ENCODE data around the gene CCDC12.
A peak's percentile ranks its signal among the peaks of the same experiment; 100 is the strongest.

Gene CCDC12

DNA sequence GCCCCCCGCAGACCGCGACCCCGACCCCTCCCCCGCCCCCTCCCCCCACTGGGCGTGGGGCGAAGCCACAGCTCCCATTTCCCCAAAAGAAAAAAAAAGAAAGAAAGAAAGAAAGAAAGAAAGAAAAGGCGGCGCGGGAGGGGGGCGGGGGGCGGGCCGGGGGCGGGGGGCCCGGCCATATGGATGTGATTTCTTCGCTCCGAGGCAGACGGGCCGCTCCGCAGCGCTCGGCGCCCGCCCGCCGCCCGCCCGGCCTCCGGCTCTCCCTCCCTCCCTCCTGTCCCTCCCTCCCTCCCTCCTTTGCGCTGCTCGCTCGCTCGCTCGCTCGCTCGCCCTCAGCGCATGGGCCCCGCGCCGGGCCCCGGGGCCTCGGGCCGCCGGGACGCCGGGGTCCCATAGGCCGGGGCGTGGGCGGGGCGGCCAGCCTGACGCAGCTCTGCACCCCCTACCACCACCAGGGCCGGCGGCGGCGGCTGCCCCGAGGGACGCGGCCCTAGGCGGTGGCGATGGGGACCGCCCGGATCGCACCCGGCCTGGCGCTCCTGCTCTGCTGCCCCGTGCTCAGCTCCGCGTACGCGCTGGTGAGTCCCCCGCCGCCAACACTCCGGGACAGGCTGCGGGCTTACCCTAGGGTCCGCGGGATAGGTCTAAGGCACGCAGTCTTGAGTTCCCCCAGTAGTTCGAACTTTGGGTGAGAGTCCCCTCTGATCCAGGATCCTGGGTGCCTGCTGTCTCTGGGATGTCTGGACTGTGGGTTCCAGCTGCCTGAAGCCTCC lies 93.3 kb downstream of the CCDC12 start:
- peaks cover 79% of the 10 kb centered on the region for H3K27me3 ChIP-seq (ENCODE audit: control insufficient read depth, insufficient read depth, low read length)

DNA sequence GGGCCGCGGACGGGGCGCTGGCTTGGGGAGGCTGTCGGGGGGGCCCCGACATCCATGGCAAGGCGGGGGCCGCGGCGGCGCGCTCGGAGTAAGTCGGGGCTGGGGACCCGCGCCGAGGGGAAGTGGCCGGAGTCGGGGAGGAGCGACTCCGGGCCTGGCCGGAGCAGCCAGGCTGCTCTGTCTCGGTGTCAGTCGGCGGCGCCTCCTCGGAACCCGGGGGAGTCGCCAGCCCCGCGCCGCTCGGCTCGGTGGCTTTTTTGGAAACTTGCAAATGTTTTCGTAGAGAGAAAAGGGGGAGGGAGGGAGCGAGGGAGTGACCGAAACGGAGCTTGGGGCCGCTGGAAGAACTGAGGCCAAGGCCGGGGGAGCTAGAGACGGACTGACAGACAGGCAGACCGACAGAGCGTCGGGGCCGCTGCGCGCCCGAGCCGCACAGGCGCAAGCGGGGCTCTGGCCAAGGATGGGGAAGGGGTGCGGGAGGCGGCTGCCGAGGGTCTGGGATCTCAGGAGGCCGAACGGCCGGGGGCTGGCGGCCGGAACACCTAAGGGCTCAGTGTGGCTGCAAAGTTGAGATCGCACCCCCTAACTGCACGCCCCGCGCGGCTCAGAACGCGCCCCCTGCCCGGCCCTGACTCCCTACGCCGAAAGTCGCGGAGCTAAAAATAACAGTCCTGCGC lies 94.0 kb downstream of the CCDC12 start:
- Histone ChIP-seq H3K27me3 (ENCODE audit: control insufficient read depth, insufficient read depth, low read length) (peaks cover 87% of the 10 kb centered on the region), H3K9me3 (ENCODE audit: control insufficient read depth, insufficient read depth, low read depth, low read length) (no peaks in the 10 kb centered on the region), H3K9ac (ENCODE audit: low read length) (peak overlapping the region; percentile 50), H3K27ac (ENCODE audit: low read depth, low read length) (no peak overlapping the region), H3K4me1 (ENCODE audit: control insufficient read depth, insufficient read depth, low read length) (peaks cover 44% of the 10 kb centered on the region), H3K36me3 (ENCODE audit: control insufficient read depth, insufficient read depth, low read length) (no peaks in the 10 kb centered on the region), H3K4me3 (ENCODE audit: low read depth, low read length) (peak overlapping the region; percentile 76)

More for the DNA sequence above, 93.3 kb downstream of the CCDC12 start:
- H3K4me1 ChIP-seq (ENCODE audit: control insufficient read depth, insufficient read depth, low read length) = peaks cover 44% of the 10 kb centered on the region
- peak overlapping the region; percentile 76 for H3K4me3 ChIP-seq (ENCODE audit: low read depth, low read length)
- no peak overlapping the region for H3K27ac ChIP-seq (ENCODE audit: low read depth, low read length)
- H3K36me3 ChIP-seq (ENCODE audit: control insufficient read depth, insufficient read depth, low read length) = no peaks in the 10 kb centered on the region
- H3K9ac ChIP-seq (ENCODE audit: low read length) = peak overlapping the region; percentile 49
- H3K9me3 ChIP-seq (ENCODE audit: control insufficient read depth, insufficient read depth, low read depth, low read length) = no peaks in the 10 kb centered on the region

GRCh38 chr3:46881596-46882376 lies 94.8 kb downstream of the CCDC12 start:
- Histone ChIP-seq H3K9me3 (ENCODE audit: control insufficient read depth, insufficient read depth, low read depth, low read length) (no peaks in the 10 kb centered on the region), H3K4me1 (ENCODE audit: control insufficient read depth, insufficient read depth, low read length) (peaks cover 41% of the 10 kb centered on the region), H3K9ac (ENCODE audit: low read length) (peak overlapping the region; percentile 50), H3K27ac (ENCODE audit: low read depth, low read length) (no peak overlapping the region), H3K4me3 (ENCODE audit: low read depth, low read length) (peak overlapping the region; percentile 76), H3K36me3 (ENCODE audit: control insufficient read depth, insufficient read depth, low read length) (no peaks in the 10 kb centered on the region), H3K27me3 (ENCODE audit: control insufficient read depth, insufficient read depth, low read length) (peaks cover 89% of the 10 kb centered on the region)

DNA sequence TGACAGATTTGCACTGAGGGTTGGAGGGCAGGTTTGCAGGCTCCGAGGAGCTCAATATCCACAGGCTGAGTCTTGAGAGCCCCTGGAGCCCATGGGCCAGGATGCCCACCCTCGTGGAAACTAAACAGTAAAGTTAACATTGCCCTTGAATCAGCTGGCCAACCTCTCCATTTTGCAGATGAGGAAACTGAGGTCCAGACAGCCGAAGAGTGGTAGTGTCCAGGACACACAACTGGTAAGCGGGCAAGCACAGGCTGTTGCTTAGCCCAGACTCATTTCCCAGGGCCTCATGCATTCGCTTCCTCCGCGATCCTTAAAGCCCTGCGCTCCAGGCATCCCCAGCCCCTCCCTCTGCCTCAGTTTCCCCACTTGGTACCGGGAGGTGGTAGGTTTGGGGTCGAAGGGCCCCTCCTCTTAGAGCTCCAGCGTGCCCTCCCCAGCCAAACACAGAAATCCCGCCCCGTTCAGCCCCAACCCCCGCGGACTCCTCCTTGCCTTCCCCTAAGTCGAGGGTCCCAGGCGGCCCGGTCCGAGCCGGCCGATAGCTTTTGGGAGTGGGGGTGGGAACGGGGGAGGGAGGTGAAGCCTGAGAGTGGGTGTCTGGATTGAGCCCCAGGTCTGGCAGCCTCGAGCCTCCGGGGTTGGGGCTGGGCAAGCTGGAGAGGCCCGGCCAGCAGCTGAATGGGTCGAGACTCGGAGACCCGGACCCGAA lies 95.5 kb downstream of the CCDC12 start:
- Histone ChIP-seq H3K9me3 (ENCODE audit: control insufficient read depth, insufficient read depth, low read depth, low read length) (no peaks in the 10 kb centered on the region), H3K36me3 (ENCODE audit: control insufficient read depth, insufficient read depth, low read length) (no peaks in the 10 kb centered on the region), H3K4me1 (ENCODE audit: control insufficient read depth, insufficient read depth, low read length) (peaks cover 40% of the 10 kb centered on the region), H3K9ac (ENCODE audit: low read length) (no peak overlapping the region), H3K27me3 (ENCODE audit: control insufficient read depth, insufficient read depth, low read length) (peaks cover 91% of the 10 kb centered on the region), H3K27ac (ENCODE audit: low read depth, low read length) (no peak overlapping the region), H3K4me3 (ENCODE audit: low read depth, low read length) (peak overlapping the region; percentile 76)

DNA sequence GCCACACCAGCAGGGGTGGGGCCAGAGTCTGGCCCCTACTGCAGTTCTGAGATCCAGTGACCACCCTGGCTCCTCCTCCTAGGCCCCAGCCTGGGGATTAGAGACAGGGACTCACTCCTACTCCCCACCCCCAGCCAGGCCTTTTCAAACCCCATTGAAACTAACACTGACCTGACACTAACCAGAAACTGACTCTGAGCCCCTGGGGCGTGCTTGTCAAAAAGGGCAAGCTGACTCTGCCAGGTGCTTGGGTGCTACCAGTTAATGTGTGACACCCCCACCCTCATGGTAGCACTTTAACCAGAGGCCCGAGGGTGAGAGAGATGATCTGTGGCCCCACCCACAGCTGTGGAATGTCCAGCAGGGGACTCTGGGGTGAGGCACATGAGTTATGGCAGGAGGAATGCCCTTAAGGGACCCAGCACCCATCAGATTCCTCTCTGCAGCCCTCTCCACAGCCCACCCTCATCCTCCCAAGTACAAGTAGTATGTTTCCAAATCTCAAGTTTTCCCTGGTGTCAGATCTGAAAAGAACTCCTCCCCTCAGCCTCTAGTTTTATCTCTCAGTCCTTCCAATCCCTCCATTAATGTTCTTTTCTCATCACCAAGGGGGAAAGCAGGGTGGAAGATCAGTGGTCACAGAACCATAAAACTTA lies 97.6 kb downstream of the CCDC12 start:
- H3K9me3 ChIP-seq (ENCODE audit: control insufficient read depth, insufficient read depth, low read depth, low read length) = no peaks in the 10 kb centered on the region
- H3K27ac ChIP-seq (ENCODE audit: low read depth, low read length) = no peak overlapping the region
- H3K27me3 ChIP-seq (ENCODE audit: control insufficient read depth, insufficient read depth, low read length) = peaks cover 87% of the 10 kb centered on the region
- no peak overlapping the region for H3K9ac ChIP-seq (ENCODE audit: low read length)
- H3K4me3 ChIP-seq (ENCODE audit: low read depth, low read length) = no peak overlapping the region
- no peaks in the 10 kb centered on the region for H3K36me3 ChIP-seq (ENCODE audit: control insufficient read depth, insufficient read depth, low read length)
- H3K4me1 ChIP-seq (ENCODE audit: control insufficient read depth, insufficient read depth, low read length) = peaks cover 21% of the 10 kb centered on the region

DNA sequence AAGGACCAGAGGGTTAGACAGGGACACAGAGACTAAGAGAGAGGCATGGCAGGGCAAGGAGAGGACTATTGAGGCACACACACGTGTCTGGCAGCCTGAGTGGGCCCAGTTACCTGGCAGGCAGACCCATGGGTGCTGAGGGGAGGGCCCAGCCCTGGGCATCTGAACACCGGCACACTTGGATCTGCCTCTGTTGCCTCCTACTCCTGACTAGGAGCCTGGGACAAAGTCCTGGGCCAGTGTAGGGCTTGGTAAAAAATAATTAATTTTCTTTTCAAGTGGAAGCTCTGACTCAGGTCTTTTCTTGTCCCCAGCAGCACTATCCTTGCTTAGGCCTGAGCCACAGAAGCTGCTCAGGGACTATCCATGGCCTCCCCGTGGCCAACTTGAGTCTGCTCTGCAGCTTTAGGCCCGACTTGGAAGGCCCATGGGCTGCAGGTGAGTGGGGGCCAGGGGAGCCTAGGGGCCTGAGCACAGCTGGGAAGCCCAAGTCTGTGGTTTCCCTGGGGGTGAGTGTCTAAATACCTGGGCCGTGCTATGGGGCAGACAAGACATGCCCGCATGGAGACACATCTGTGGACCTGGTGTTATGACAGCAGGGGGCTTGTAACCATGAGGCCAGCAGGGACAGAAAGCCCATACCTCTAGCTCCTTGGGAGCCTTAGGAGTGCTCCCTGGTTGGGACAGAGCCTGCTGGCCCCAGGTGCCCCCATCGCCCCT lies 99.0 kb downstream of the CCDC12 start, which contains the start of gene PTH1R:
TSS of gene PTH1R (plus strand) at position 316 of the 720 bp plus-strand sequence. CDS start 5,839 bp downstream, outside the sequence.
- H3K27ac ChIP-seq (ENCODE audit: low read depth, low read length) = no peak within 1 kb of the TSS
- no peaks in the 10 kb centered on the region for H3K36me3 ChIP-seq (ENCODE audit: control insufficient read depth, insufficient read depth, low read length)
- H3K4me3 ChIP-seq (ENCODE audit: low read depth, low read length) = no peak within 1 kb of the TSS
- H3K9me3 ChIP-seq (ENCODE audit: control insufficient read depth, insufficient read depth, low read depth, low read length) = no peaks in the 10 kb centered on the region
- H3K27me3 ChIP-seq (ENCODE audit: control insufficient read depth, insufficient read depth, low read length) = peaks cover 92% of the 10 kb centered on the region
- H3K9ac ChIP-seq (ENCODE audit: low read length) = no peak within 1 kb of the TSS
- peaks cover 16% of the 10 kb centered on the region for H3K4me1 ChIP-seq (ENCODE audit: control insufficient read depth, insufficient read depth, low read length)

DNA sequence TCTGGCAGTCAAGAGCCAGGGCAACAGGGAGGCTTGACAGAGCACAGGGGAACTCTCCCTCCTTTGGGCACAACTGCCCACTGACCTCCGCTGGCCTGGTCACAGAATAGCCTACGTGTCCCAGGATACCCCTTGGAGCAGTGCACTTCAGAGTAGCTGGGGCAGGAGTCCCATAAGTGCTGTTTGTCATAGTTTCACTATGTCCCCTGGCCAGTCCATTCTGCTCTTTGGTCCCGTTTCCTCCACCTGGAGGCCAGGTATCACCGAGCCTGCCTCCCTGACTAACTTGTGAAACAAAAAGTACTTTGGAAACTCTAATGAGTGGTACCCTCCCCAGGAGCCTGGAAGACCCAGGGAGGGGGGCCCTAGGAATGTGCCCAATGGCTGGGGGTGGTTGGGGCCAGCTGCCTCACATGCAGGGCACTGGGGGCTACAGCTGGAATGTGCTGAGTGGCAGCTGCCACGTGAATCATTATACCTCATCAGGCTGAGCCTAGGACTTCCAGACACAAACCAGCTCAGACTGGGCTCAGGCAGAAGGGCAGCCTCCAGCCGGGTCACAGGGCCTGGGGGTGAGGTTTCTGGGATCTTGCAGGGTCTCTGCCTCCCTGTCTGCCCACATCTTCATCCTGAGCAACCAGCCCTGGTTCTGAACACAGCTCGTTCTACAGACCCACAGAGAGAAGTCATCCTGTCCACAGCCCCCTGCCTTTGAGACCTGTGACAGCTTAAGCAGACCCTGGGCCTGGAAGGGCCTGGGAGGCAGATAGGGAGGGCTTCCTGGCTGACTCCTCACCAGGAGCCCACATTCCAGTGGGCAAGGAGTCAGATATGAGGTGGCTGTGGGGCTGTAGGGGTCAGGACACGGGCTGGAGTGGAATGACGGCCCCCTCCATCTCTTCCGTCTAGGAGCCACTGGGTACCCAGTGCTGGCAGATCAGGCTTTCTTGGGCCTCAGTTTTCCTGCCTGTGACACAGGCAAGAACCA lies 99.9 kb downstream of the CCDC12 start:
- H3K9ac ChIP-seq (ENCODE audit: low read length) = no peak overlapping the region

GRCh38 chr3:46875560-46875959 lies 101.0 kb downstream of the CCDC12 start:
- Histone ChIP-seq H3K27ac (ENCODE audit: low read depth, low read length) (no peak overlapping the region), H3K9ac (ENCODE audit: low read length) (no peak overlapping the region), H3K4me1 (ENCODE audit: control insufficient read depth, insufficient read depth, low read length) (peaks cover 16% of the 10 kb centered on the region), H3K27me3 (ENCODE audit: control insufficient read depth, insufficient read depth, low read length) (peaks cover 91% of the 10 kb centered on the region), H3K9me3 (ENCODE audit: control insufficient read depth, insufficient read depth, low read depth, low read length) (no peaks in the 10 kb centered on the region), H3K4me3 (ENCODE audit: low read depth, low read length) (no peak overlapping the region), H3K36me3 (ENCODE audit: control insufficient read depth, insufficient read depth, low read length) (no peaks in the 10 kb centered on the region)

More for the DNA sequence above, 99.9 kb downstream of the CCDC12 start:
- H3K4me3 ChIP-seq (ENCODE audit: low read depth, low read length) = no peak overlapping the region
- peaks cover 92% of the 10 kb centered on the region for H3K27me3 ChIP-seq (ENCODE audit: control insufficient read depth, insufficient read depth, low read length)
- no peaks in the 10 kb centered on the region for H3K36me3 ChIP-seq (ENCODE audit: control insufficient read depth, insufficient read depth, low read length)
- H3K9me3 ChIP-seq (ENCODE audit: control insufficient read depth, insufficient read depth, low read depth, low read length) = no peaks in the 10 kb centered on the region
- no peak overlapping the region for H3K27ac ChIP-seq (ENCODE audit: low read depth, low read length)
- peaks cover 16% of the 10 kb centered on the region for H3K4me1 ChIP-seq (ENCODE audit: control insufficient read depth, insufficient read depth, low read length)

GRCh38 chr3:46874430-46874829 lies 102.1 kb downstream of the CCDC12 start:
- Histone ChIP-seq H3K4me1 (ENCODE audit: control insufficient read depth, insufficient read depth, low read length) (peaks cover 16% of the 10 kb centered on the region), H3K4me3 (ENCODE audit: low read depth, low read length) (no peak overlapping the region), H3K27me3 (ENCODE audit: control insufficient read depth, insufficient read depth, low read length) (peaks cover 83% of the 10 kb centered on the region), H3K27ac (ENCODE audit: low read depth, low read length) (no peak overlapping the region), H3K9me3 (ENCODE audit: control insufficient read depth, insufficient read depth, low read depth, low read length) (no peaks in the 10 kb centered on the region), H3K9ac (ENCODE audit: low read length) (no peak overlapping the region), H3K36me3 (ENCODE audit: control insufficient read depth, insufficient read depth, low read length) (no peaks in the 10 kb centered on the region)
